ENCODE results near the gene FANCC. TPM values are rescaled to one million over a fixed set of nuclear protein-coding genes. Genes with fewer than 3 reads are reported as not detected.

FANCC gene
- total RNA-seq, 3 donors from 2014 or later (not counting 1 experiment from before 2014, with no cell fraction given), result 9.9 to 18.9 (median 12.8) TPM

DNA sequence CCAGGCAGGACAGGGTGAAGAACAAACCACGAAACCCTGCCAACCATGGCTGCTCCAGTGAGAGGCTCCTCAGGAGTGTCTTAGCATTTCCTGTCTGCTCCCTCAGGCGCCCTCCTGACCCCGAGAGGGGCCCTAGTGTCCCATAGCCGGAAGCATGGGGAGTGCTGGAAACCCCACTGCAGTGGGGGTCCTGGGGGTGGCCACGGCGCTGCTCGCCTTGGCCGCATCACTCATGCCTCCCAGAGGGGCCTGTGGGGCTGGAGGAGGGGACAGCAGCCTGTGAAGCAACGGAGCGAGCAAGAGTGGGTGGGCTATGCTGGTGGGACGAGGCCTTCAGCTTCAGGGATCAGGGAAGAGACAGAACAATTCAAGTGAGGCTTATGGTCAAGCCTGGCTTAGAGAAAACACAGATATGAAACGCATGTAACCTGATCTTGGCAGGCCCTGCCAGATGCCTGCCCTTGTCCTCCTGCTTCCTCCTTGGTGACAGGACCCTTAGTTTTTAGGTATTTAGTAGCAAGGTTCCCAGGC, 219.1 kb downstream of the FANCC start:
- H3K27me3 Mint-ChIP-seq (ENCODE audit: low read depth in 2 of 2), result no peaks in the 10 kb centered on the region

DNA sequence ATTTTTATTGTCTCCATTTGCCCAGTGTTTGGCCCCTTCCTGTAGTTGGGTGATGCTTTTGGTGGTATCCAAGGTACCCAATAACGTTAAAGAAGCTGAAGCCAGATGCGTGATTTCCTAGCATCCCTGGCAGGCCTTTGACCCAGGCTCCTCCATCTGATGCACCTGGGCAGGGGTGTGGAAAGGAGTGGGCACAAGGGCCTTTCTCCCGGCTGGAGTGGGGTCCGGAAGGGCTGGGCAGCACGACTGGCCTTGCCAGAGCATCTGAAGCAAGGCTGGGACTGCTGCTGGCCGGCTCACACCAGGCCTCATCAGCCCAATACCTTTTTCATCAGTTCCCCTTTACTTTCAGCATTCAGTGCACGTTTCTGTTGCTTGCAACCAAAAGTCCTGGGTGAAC, 220.2 kb downstream of the FANCC start:
- ATAC-seq, result no peak
- TF ChIP-seq, protein P1, sequence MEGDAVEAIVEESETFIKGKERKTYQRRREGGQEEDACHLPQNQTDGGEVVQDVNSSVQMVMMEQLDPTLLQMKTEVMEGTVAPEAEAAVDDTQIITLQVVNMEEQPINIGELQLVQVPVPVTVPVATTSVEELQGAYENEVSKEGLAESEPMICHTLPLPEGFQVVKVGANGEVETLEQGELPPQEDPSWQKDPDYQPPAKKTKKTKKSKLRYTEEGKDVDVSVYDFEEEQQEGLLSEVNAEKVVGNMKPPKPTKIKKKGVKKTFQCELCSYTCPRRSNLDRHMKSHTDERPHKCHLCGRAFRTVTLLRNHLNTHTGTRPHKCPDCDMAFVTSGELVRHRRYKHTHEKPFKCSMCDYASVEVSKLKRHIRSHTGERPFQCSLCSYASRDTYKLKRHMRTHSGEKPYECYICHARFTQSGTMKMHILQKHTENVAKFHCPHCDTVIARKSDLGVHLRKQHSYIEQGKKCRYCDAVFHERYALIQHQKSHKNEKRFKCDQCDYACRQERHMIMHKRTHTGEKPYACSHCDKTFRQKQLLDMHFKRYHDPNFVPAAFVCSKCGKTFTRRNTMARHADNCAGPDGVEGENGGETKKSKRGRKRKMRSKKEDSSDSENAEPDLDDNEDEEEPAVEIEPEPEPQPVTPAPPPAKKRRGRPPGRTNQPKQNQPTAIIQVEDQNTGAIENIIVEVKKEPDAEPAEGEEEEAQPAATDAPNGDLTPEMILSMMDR (IDR thresholded peaks at IDR 0.05), result no peak
- intact Hi-C loops (cut with micrococcal nuclease), result no loop called here

More for the DNA sequence above, 219.1 kb downstream of the FANCC start:
- no peaks in the 10 kb centered on the region for H3K4me1 ChIP-seq (ENCODE audit: control insufficient read depth, insufficient read depth, low read length)
- TF ChIP-seq, protein P1 (IDR thresholded peaks at IDR 0.05), result no peak
- H3K9me3 ChIP-seq (ENCODE audit: control insufficient read depth, insufficient read depth, low read length), result no peaks in the 10 kb centered on the region
- ATAC-seq (no peak), DNase-seq (no peak)
- H3K4me3 ChIP-seq (ENCODE audit: low read length), result no peak overlapping the region
- no peaks in the 10 kb centered on the region for H3K36me3 Mint-ChIP-seq
- H3K36me3 ChIP-seq (ENCODE audit: control insufficient read depth, insufficient read depth, low read length), result no peaks in the 10 kb centered on the region
- H3K4me3 Mint-ChIP-seq, result no peak overlapping the region
- intact Hi-C loops (cut with micrococcal nuclease), result no loop called here
- H3K9me3 Mint-ChIP-seq, result no peaks in the 10 kb centered on the region
- 77% methylated on average over 12 of the region's 12 CpGs for WGBS (ENCODE audit: insufficient coverage)
- no peaks in the 10 kb centered on the region for H3K27me3 ChIP-seq (ENCODE audit: control insufficient read depth, insufficient read depth, low read length)
- H3K4me1 Mint-ChIP-seq, result peaks cover 6 to 8% of the 10 kb centered on the region in 2 donors
- H3K27ac Mint-ChIP-seq, result no peak overlapping the region
- H3K27ac ChIP-seq (ENCODE audit: low read length), result no peak overlapping the region

DNA sequence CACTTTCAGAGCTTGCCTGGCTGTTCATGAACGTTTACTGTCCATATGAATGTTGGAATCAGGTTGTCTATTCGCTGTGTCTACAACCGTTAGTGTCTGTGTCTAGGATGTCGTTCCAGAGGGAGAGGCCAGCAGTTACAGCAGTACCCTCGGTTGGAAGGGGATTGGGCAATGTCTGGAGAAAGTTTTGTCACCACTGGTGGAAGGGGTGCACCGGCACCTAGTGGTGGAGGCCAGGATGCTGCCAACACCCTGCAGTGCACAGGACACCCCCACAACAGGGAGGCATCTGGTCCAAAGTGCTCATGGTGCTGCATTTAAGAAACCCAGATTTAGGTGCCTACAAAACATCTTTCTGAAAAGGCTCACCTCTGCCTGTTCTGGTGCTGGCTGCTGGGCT, 220.7 kb downstream of the FANCC start:
- H3K27me3 Mint-ChIP-seq (ENCODE audit: low read depth in 2 of 2), result no peaks in the 10 kb centered on the region
- no peak for ATAC-seq
- no peak for DNase-seq
- TF ChIP-seq, protein P1 (IDR thresholded peaks at IDR 0.05), result no peak
- Histone ChIP-seq H3K4me3 (ENCODE audit: low read length) (no peak overlapping the region), H3K36me3 (ENCODE audit: control insufficient read depth, insufficient read depth, low read length) (no peaks in the 10 kb centered on the region), H3K9me3 (ENCODE audit: control insufficient read depth, insufficient read depth, low read length) (no peaks in the 10 kb centered on the region), H3K27me3 (ENCODE audit: control insufficient read depth, insufficient read depth, low read length) (no peaks in the 10 kb centered on the region), H3K27ac (ENCODE audit: low read length) (no peak overlapping the region), H3K4me1 (ENCODE audit: control insufficient read depth, insufficient read depth, low read length) (peaks cover 13% of the 10 kb centered on the region)
- no peak overlapping the region for H3K27ac Mint-ChIP-seq
- no peaks in the 10 kb centered on the region for H3K9me3 Mint-ChIP-seq
- 88% methylated on average over 6 of the region's 6 CpGs for WGBS (ENCODE audit: insufficient coverage)
- no peak overlapping the region for H3K4me3 Mint-ChIP-seq
- intact Hi-C loops (cut with micrococcal nuclease), result no loop called here
- peaks cover 18 to 24% of the 10 kb centered on the region in 2 donors for H3K4me1 Mint-ChIP-seq
- no peaks in the 10 kb centered on the region for H3K36me3 Mint-ChIP-seq

More for the DNA sequence above, 220.2 kb downstream of the FANCC start:
- H3K9me3 Mint-ChIP-seq, result no peaks in the 10 kb centered on the region
- Histone ChIP-seq H3K4me3 (ENCODE audit: low read length) (no peak overlapping the region), H3K27ac (ENCODE audit: low read length) (no peak overlapping the region), H3K4me1 (ENCODE audit: control insufficient read depth, insufficient read depth, low read length) (peaks cover 8% of the 10 kb centered on the region), H3K27me3 (ENCODE audit: control insufficient read depth, insufficient read depth, low read length) (no peaks in the 10 kb centered on the region), H3K9me3 (ENCODE audit: control insufficient read depth, insufficient read depth, low read length) (no peaks in the 10 kb centered on the region), H3K36me3 (ENCODE audit: control insufficient read depth, insufficient read depth, low read length) (no peaks in the 10 kb centered on the region)
- H3K36me3 Mint-ChIP-seq, result no peaks in the 10 kb centered on the region
- peaks cover 18 to 19% of the 10 kb centered on the region in 2 donors for H3K4me1 Mint-ChIP-seq
- 92% methylated on average over 7 of the region's 7 CpGs for WGBS (ENCODE audit: insufficient coverage)
- H3K27me3 Mint-ChIP-seq (ENCODE audit: low read depth in 2 of 2), result no peaks in the 10 kb centered on the region
- H3K4me3 Mint-ChIP-seq, result no peak overlapping the region
- H3K27ac Mint-ChIP-seq, result no peak overlapping the region
- no peak for DNase-seq

DNA sequence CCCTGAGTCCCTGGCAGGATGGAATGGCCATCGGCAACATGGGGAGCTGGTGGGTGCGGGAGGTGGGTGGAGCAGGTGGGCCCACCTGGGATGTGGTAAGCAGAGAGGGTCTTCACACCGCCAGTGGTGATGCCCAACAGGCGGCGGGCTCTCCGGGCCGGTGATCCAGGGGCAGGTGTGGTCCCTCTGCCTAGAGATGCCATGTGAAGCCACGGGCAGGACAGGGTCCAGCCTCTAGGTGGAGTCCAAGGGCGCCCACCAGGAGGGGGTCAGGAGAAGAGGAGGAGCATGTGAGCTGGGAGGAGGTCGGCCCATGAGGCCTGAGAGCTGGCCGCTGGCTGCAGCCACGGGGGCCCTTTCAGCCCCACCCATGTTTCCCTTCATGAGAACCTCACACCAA, 221.1 kb downstream of the FANCC start:
- WGBS (ENCODE audit: insufficient coverage), result 95% methylated on average over 12 of the region's 12 CpGs
- no peak for DNase-seq

More for the DNA sequence above, 221.1 kb downstream of the FANCC start:
- no peaks in the 10 kb centered on the region for H3K27me3 ChIP-seq (ENCODE audit: control insufficient read depth, insufficient read depth, low read length)
- ATAC-seq, result no peak
- H3K27me3 Mint-ChIP-seq (ENCODE audit: low read depth in 2 of 2), result no peaks in the 10 kb centered on the region
- no peaks in the 10 kb centered on the region for H3K36me3 ChIP-seq (ENCODE audit: control insufficient read depth, insufficient read depth, low read length)
- no peak overlapping the region for H3K27ac ChIP-seq (ENCODE audit: low read length)
- TF ChIP-seq, protein P1 (IDR thresholded peaks at IDR 0.05), result no peak
- peaks cover 17% of the 10 kb centered on the region for H3K4me1 ChIP-seq (ENCODE audit: control insufficient read depth, insufficient read depth, low read length)
- no peak overlapping the region for H3K4me3 Mint-ChIP-seq
- peaks cover 23 to 28% of the 10 kb centered on the region in 2 donors for H3K4me1 Mint-ChIP-seq
- no peaks in the 10 kb centered on the region for H3K36me3 Mint-ChIP-seq
- no peak overlapping the region for H3K4me3 ChIP-seq (ENCODE audit: low read length)
- intact Hi-C loops (cut with micrococcal nuclease), result no loop called here
- no peak overlapping the region for H3K27ac Mint-ChIP-seq
- no peaks in the 10 kb centered on the region for H3K9me3 Mint-ChIP-seq
- no peaks in the 10 kb centered on the region for H3K9me3 ChIP-seq (ENCODE audit: control insufficient read depth, insufficient read depth, low read length)

Measured in natural killer cell (primary cell).